Activated effector memory CD4-positive, alpha-beta T cell treated with anti-CD3 and anti-CD28 coated beads, Interleukin-2, amount 50 U/mL, for 16 hours (primary cell): Measurements from ENCODE around the gene CHMP5.

Source experiments
- DNase-seq: peaks from one replicate; pipeline ENCODE4 v3.0.0-alpha.2; 2020

The CHMP5 gene

GRCh38 chr9:33264473-33265177, at the start of gene CHMP5, which contains the start of gene BAG1:
CHMP5 (plus strand) TSS chr9:33265049; CDS start chr9:33265079, 30 bp downstream.
BAG1 (minus strand) TSS chr9:33264708.
- DNase-seq: peak; percentile 100

- peak; percentile 53 for DNase-seq
Observed at GRCh38 chr9:33220681-33221567, 43.9 kb upstream of the CHMP5 start.

- no peak for DNase-seq
Observed at GRCh38 chr9:33221568-33221884, 43.3 kb upstream of the CHMP5 start.

- peak; percentile 38 for DNase-seq
Observed at GRCh38 chr9:33222031-33222430, 42.8 kb upstream of the CHMP5 start.

- peak; percentile 2 for DNase-seq
Observed at GRCh38 chr9:33223696-33224095, 41.2 kb upstream of the CHMP5 start.

- DNase-seq: peak; percentile 84
Observed at GRCh38 chr9:33225319-33226147, 39.3 kb upstream of the CHMP5 start.

- DNase-seq: no peak
Observed at GRCh38 chr9:33227008-33227398, 37.8 kb upstream of the CHMP5 start.

GRCh38 chr9:33227741-33228140, 37.1 kb upstream of the CHMP5 start:
- peak; percentile 28 for DNase-seq

GRCh38 chr9:33228606-33229005, 36.2 kb upstream of the CHMP5 start:
- peak; percentile 53 for DNase-seq

GRCh38 chr9:33229359-33230114, 35.3 kb upstream of the CHMP5 start:
- peak; percentile 38 for DNase-seq

- DNase-seq: peak; percentile 13
Observed at GRCh38 chr9:33230756-33231622, 33.9 kb upstream of the CHMP5 start.

GRCh38 chr9:33231623-33231942, 33.3 kb upstream of the CHMP5 start:
- no peak for DNase-seq

- DNase-seq: no peak
Observed at GRCh38 chr9:33232815-33233214, 32.0 kb upstream of the CHMP5 start.

GRCh38 chr9:33233626-33234342, 31.1 kb upstream of the CHMP5 start:
- DNase-seq: no peak

- no peak for DNase-seq
Observed at GRCh38 chr9:33234511-33235467, 30.1 kb upstream of the CHMP5 start.

GRCh38 chr9:33236571-33236970, 28.3 kb upstream of the CHMP5 start:
- DNase-seq: no peak

- DNase-seq: no peak
Observed at GRCh38 chr9:33239921-33240320, 24.9 kb upstream of the CHMP5 start, which contains the start of gene SPINK4. SPINK4 (plus strand) TSS chr9:33240167; CDS start chr9:33240209, 42 bp downstream.

- no peak for DNase-seq
Observed at GRCh38 chr9:33241298-33241697, 23.6 kb upstream of the CHMP5 start.

- no peak for DNase-seq
Observed at GRCh38 chr9:33242609-33243134, 22.2 kb upstream of the CHMP5 start.
